Astrocyte (in vitro differentiated cells and primary cell): Measurements from ENCODE around the gene CERS3.

Source experiments
- EZH2 ChIP-seq: IDR thresholded peaks from 2 replicates; pipeline ENCODE4 v1.6.1; 2012; ENCODE audit warnings: mild to moderate bottlenecking, low read length, inconsistent platforms; ENCODE audit not compliant: insufficient read depth
- TF ChIP-seq, protein P1 (sequence below): IDR thresholded peaks from 2 replicates; pipeline ENCODE4 v1.5.1; 2011; ENCODE audit warnings: low read depth, mild to moderate bottlenecking, inconsistent platforms, low read length, moderate library complexity; ENCODE audit not compliant: insufficient read depth

DNA sequence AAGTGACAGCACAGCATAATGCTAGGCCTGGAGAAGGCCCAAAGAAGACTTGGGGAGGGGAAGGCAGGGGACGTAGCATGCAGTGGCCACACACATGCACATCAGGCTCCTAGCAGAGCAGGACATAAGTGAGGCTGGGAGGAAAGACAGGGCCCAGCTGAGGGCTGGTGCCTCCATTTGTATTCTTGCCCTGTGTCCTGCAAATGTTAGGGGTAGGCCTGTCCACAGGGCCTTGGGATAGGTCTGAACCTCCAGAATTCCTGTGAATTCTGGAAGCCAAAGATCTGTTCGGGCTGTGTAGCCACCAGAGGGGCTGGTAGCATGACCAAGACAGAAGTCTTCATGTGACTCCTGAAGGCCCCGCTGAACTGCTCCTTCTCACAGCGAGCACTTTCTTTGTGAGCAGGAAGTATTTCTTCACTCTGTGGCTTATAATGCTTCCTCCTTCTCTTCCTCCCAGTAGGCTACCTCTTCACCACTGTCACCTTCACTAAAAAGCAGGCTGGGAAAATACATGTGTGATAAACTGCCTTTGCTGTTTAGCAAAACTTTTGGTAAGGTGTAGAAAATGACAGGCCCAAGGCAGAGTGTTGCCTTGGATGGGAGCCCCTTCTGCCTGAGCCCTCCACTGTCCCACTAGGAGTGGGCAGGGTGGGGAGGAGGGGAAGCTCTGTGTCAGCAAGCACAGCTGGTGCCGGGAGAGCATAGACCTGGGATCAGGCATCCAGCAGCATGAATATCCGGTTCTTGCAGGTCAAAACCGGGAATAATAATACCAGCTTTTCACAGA, 8.4 kb downstream of the CERS3 start:
- TF ChIP-seq, protein P1, sequence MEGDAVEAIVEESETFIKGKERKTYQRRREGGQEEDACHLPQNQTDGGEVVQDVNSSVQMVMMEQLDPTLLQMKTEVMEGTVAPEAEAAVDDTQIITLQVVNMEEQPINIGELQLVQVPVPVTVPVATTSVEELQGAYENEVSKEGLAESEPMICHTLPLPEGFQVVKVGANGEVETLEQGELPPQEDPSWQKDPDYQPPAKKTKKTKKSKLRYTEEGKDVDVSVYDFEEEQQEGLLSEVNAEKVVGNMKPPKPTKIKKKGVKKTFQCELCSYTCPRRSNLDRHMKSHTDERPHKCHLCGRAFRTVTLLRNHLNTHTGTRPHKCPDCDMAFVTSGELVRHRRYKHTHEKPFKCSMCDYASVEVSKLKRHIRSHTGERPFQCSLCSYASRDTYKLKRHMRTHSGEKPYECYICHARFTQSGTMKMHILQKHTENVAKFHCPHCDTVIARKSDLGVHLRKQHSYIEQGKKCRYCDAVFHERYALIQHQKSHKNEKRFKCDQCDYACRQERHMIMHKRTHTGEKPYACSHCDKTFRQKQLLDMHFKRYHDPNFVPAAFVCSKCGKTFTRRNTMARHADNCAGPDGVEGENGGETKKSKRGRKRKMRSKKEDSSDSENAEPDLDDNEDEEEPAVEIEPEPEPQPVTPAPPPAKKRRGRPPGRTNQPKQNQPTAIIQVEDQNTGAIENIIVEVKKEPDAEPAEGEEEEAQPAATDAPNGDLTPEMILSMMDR = no peak
- no peak for TF ChIP-seq EZH2
